NCI-H345 treated with DMSO at 0.1 percent for 48 hours (cell line): ENCODE data around the gene SRC.

Experiments
- DNase-seq: peaks from one replicate; lab custom pipeline; 2025; ENCODE audit not compliant: unreplicated experiment; lab: John Stamatoyannopoulos, UW

The SRC gene

GRCh38 chr20:37445041-37445440, 99.1 kb downstream of the SRC start:
- no peak for DNase-seq

- DNase-seq: no peak
These were observed 100.5 kb downstream of the SRC start for GRCh38 chr20:37446286-37447032.

- no peak for DNase-seq
These were observed 101.7 kb downstream of the SRC start for GRCh38 chr20:37447688-37448087.

GRCh38 chr20:37449276-37449675, 103.3 kb downstream of the SRC start:
- no peak for DNase-seq

- no peak for DNase-seq
These were observed 104.4 kb downstream of the SRC start for GRCh38 chr20:37450344-37450743.

- no peak for DNase-seq
These were observed 105.7 kb downstream of the SRC start for GRCh38 chr20:37451616-37452015.

GRCh38 chr20:37452236-37452635, 106.3 kb downstream of the SRC start:
- no peak for DNase-seq

- DNase-seq: no peak
These were observed 107.3 kb downstream of the SRC start for GRCh38 chr20:37453288-37453687.

GRCh38 chr20:37453836-37454235, 107.9 kb downstream of the SRC start:
- DNase-seq: no peak

GRCh38 chr20:37454636-37455385, 108.9 kb downstream of the SRC start:
- no peak for DNase-seq
